Spleen (tissue), 11 donors: ENCODE results near the gene CYYR1. TPM values are rescaled to one million over a fixed set of nuclear protein-coding genes. Genes with fewer than 3 reads are reported as not detected.
A peak's percentile ranks its signal among the peaks of the same experiment; 100 is the strongest.

Experiments used
- DNase-seq: peaks from one replicate; pipeline ENCODE4 v3.0.0-alpha.2; 2020
- H3K27ac ChIP-seq, 8 donors: fragments of 200-600 bp; sonication (generic) in 7 of 8; 1 replicate in 4 of 8; 2 replicates in 4 of 8; pipeline versions ENCODE4 v1.5.0 to v1.8.0; 2016 to 2021; ENCODE audit warnings: inconsistent platforms in 4 of 8, mild to moderate bottlenecking in 4 of 8, moderate library complexity in 1 of 8
- H3K27me3 ChIP-seq, 7 donors: fragments of 200-600 bp; sonication (generic) in 6 of 7; replicated peaks in 1 of 7; 1 replicate in 4 of 7; 2 replicates in 3 of 7; pipeline versions ENCODE4 v1.5.0 to v1.8.0; 2016 to 2021; ENCODE audit warnings: inconsistent platforms in 3 of 7, mild to moderate bottlenecking in 1 of 7
- H3K36me3 ChIP-seq, 6 donors: fragments of 200-600 bp; sonication (generic) in 5 of 6; 1 replicate in 4 of 6; 2 replicates in 2 of 6; pipeline versions ENCODE4 v1.5.0 to v1.8.0; 2016 to 2021; ENCODE audit warnings: inconsistent platforms in 2 of 6
- H3K4me1 ChIP-seq, 6 donors: fragments of 200-600 bp; sonication (generic) in 5 of 6; 1 replicate in 3 of 6; 2 replicates in 3 of 6; pipeline versions ENCODE4 v1.5.0 to v1.8.0; 2016 to 2021; ENCODE audit warnings: inconsistent platforms in 3 of 6
- H3K4me3 ChIP-seq, 8 donors: fragments of 200-600 bp; sonication (generic) in 7 of 8; 1 replicate in 4 of 8; 2 replicates in 4 of 8; pipeline versions ENCODE4 v1.5.0 to v1.8.0; 2016 to 2021; ENCODE audit warnings: inconsistent platforms in 4 of 8, mild to moderate bottlenecking in 4 of 8, moderate library complexity in 2 of 8
- H3K9me3 ChIP-seq, 8 donors: fragments of 200-600 bp; sonication (generic) in 7 of 8; 1 replicate in 4 of 8; 2 replicates in 4 of 8; pipeline versions ENCODE4 v1.5.0 to v1.8.0; 2016 to 2021; ENCODE audit warnings: inconsistent platforms in 4 of 8
- CTCF ChIP-seq, 11 experiments: fragments of 200-600 bp in 7 of 11; fragments of 450-650 bp in 4 of 11; sonication (generic) in 4 of 11; IDR thresholded peaks in 8 of 11; conservative IDR thresholded peaks in 3 of 11; 1 replicate in 7 of 11; 2 replicates in 4 of 11; pipeline versions ENCODE4 v1.4.0 to v1.8.0; 2016 to 2021; ENCODE audit warnings: antibody characterized with exemption in 11 of 11, inconsistent platforms in 4 of 11, mild to moderate bottlenecking in 1 of 11
- POLR2A ChIP-seq, 3 donors: fragments of 450-650 bp; IDR thresholded peaks; one replicate each; pipeline ENCODE4 v1.5.1; 2017; ENCODE audit warnings: antibody characterized with exemption in 3 of 3, mild to moderate bottlenecking in 1 of 3
- POLR2AphosphoS5 ChIP-seq, 3 donors: sonication (generic); formaldehyde crosslinking; IDR thresholded peaks; one replicate each; pipeline ENCODE4 v1.5.1; 2017; ENCODE audit warnings: antibody characterized with exemption in 3 of 3
- WGBS, 5 donors: extraction: QIAGEN DNeasy Blood & Tissue Kit in 3 of 5; methylation state at CpG; one replicate each; pipeline versions ENCODE4 v1.1.5 to v1.1.7; 2013 to 2018; 5-methylcytosine and 5-hydroxymethylcytosine counted together
- intact Hi-C: fragments of 100-400 bp; cut with DNase I; formaldehyde crosslinking; loops from one replicate; pipeline ENCODE4 v1.15.0; 2023; ENCODE audit warnings: low total_unique reads
- polyA plus RNA-seq, 3 donors: library from polyadenylated mRNA; stranded (reverse); fragments of 200-250 nt; gene quantifications; one replicate each; pipeline ENCODE4 v1.2.1, GENCODE V29; 2013
- total RNA-seq, 7 donors: library from RNA; depleted of rRNA in 3 of 7; stranded (reverse); fragments of >200 nt in 3 of 7; fragmentation: NEBNext Ultra II Directional in 4 of 7; extraction: Animal tissue kit (Norgen Biotek cat#: 25700) in 4 of 7; gene quantifications; one replicate each; pipeline versions ENCODE4 v1.1.0 to v1.2.1, GENCODE V29; 2016 to 2021
- donor health status: healthy with polysubstance abuse.
- donor health status: DM: no; HTN: no; CAD: no; lungs with moderate emphysema.
- donor health status: DM: no; HTN: no; CAD: no.
- donor health status: Bipolar disorder and iron deficiency.
- donor health status: healthy.
- donor health status: DM: no; HTN: no; CAD: no.
- donor health status: DM: yes; HTN: yes; CAD: no.

CYYR1 gene
- total and polyA plus RNA-seq, 10 donors = 9.5 to 86.9 (median 50.7) TPM

- Histone ChIP-seq H3K4me1 (peaks cover 0 to 36% (median 11%) of the 10 kb centered on the region in 6 donors), H3K27ac (peak overlapping the region in 7 of 8 donors; percentile 53 to 75 (median 67)), H3K4me3 (no peak overlapping the region), H3K36me3 (peaks cover 0 to 5% (median 0%) of the 10 kb centered on the region in 6 donors), H3K9me3 (no peaks in the 10 kb centered on the region), H3K27me3 (no peaks in the 10 kb centered on the region)
- DNase-seq = no peak
- peak in 1 of 3 donors; percentile 25 for TF ChIP-seq POLR2AphosphoS5 (IDR thresholded peaks at IDR 0.05)
- TF ChIP-seq CTCF (IDR thresholded peaks at IDR 0.05 in 8 of 11, conservative IDR thresholded peaks at IDR 0.05 in 3 of 11) = no peak
- 25 to 33% (median 30%) methylated on average over 6 of the region's 6 CpGs for WGBS, 5 donors
- intact Hi-C loops = no loop called here
These were observed 8.0 kb downstream of the CYYR1 start for GRCh38 chr21:26565111-26565510.

- Histone ChIP-seq H3K27me3 (no peaks in the 10 kb centered on the region), H3K27ac (peak overlapping the region in 7 of 8 donors; percentile 53 to 75 (median 67)), H3K9me3 (no peaks in the 10 kb centered on the region), H3K4me3 (peak overlapping the region in 1 of 8 donors; percentile 3), H3K4me1 (peaks cover 0 to 36% (median 11%) of the 10 kb centered on the region in 6 donors), H3K36me3 (peaks cover 0 to 5% (median 0%) of the 10 kb centered on the region in 6 donors)
- no peak for DNase-seq
- intact Hi-C loops = no loop called here
- WGBS, 5 donors = 21 to 27% (median 22%) methylated on average over 5 of the region's 5 CpGs
- TF ChIP-seq POLR2A (IDR thresholded peaks at IDR 0.05) = no peak
- TF ChIP-seq CTCF (IDR thresholded peaks at IDR 0.05 in 8 of 11, conservative IDR thresholded peaks at IDR 0.05 in 3 of 11) = no peak
- no peak for TF ChIP-seq POLR2AphosphoS5 (IDR thresholded peaks at IDR 0.05)
These were observed 9.1 kb downstream of the CYYR1 start for GRCh38 chr21:26563856-26564503.

- Histone ChIP-seq H3K27me3 (no peaks in the 10 kb centered on the region), H3K36me3 (peaks cover 0 to 5% (median 0%) of the 10 kb centered on the region in 6 donors), H3K27ac (no peak overlapping the region), H3K9me3 (no peaks in the 10 kb centered on the region), H3K4me3 (no peak overlapping the region), H3K4me1 (peaks cover 0 to 28% (median 7%) of the 10 kb centered on the region in 6 donors)
- intact Hi-C loops = no loop called here
- no peak for DNase-seq
- no peak for TF ChIP-seq POLR2A (IDR thresholded peaks at IDR 0.05)
- no peak for TF ChIP-seq CTCF (IDR thresholded peaks at IDR 0.05 in 8 of 11, conservative IDR thresholded peaks at IDR 0.05 in 3 of 11)
- no peak for TF ChIP-seq POLR2AphosphoS5 (IDR thresholded peaks at IDR 0.05)
- WGBS, 5 donors = 83 to 91% (median 88%) methylated on average over 3 of the region's 3 CpGs
These were observed 12.5 kb downstream of the CYYR1 start for GRCh38 chr21:26560612-26561011.

- no peak for DNase-seq
- intact Hi-C loops = no loop called here
- WGBS, 5 donors = 82 to 96% (median 96%) methylated on average over 5 of the region's 5 CpGs
- no peak overlapping the region for H3K4me3 ChIP-seq
- peaks cover 0 to 13% (median 4%) of the 10 kb centered on the region in 6 donors for H3K4me1 ChIP-seq
- peaks cover 0 to 5% (median 0%) of the 10 kb centered on the region in 6 donors for H3K36me3 ChIP-seq
- H3K9me3 ChIP-seq = no peaks in the 10 kb centered on the region
- TF ChIP-seq CTCF (IDR thresholded peaks at IDR 0.05 in 8 of 11, conservative IDR thresholded peaks at IDR 0.05 in 3 of 11) (no peak), POLR2AphosphoS5 (IDR thresholded peaks at IDR 0.05) (no peak), POLR2A (IDR thresholded peaks at IDR 0.05) (no peak)
- no peak overlapping the region for H3K27ac ChIP-seq
- H3K27me3 ChIP-seq = no peaks in the 10 kb centered on the region
These were observed 14.0 kb downstream of the CYYR1 start for GRCh38 chr21:26559099-26559498.
